Osteoblast (primary cell): ENCODE measurements around the gene SPECC1. TPM values are rescaled to one million over a fixed set of nuclear protein-coding genes. Genes with fewer than 3 reads are reported as not detected.
"Not testable (repeated sequence)": the region's sequence is repeated elsewhere in the genome, so short reads cannot be mapped to it uniquely, and the experiment has no call there.

ENCODE experiments used
- DNase-seq: peaks from one replicate; pipeline ENCODE4 v3.0.0; 2011; ENCODE audit warnings: low spot score, mixed read lengths; ENCODE audit not compliant: insufficient read length; ENCODE audit errors: missing footprints
- H2AFZ ChIP-seq: 2 replicates; pipeline ENCODE4 v1.6.0; 2011; ENCODE audit warnings: mild to moderate bottlenecking, low read length
- H3K27ac ChIP-seq: 2 replicates; pipeline ENCODE4 v1.5.1; 2011; ENCODE audit warnings: mild to moderate bottlenecking, low read depth, low read length, moderate library complexity
- H3K27me3 ChIP-seq: 2 replicates; pipeline ENCODE4 v1.6.0; 2012; ENCODE audit warnings: mild to moderate bottlenecking, control low read depth, inconsistent platforms, low read length, moderate library complexity; ENCODE audit not compliant: insufficient read depth
- H3K36me3 ChIP-seq: 2 replicates; pipeline ENCODE4 v1.5.1; 2011; ENCODE audit warnings: mild to moderate bottlenecking, low read length, control low read depth, moderate library complexity; ENCODE audit not compliant: insufficient read depth
- H3K4me1 ChIP-seq: 2 replicates; pipeline ENCODE4 v1.5.1; 2011; ENCODE audit warnings: mild to moderate bottlenecking, low read length, control low read depth, moderate library complexity; ENCODE audit not compliant: insufficient read depth
- H3K4me2 ChIP-seq: 2 replicates; pipeline ENCODE4 v1.6.0; 2011; ENCODE audit warnings: mild to moderate bottlenecking, low read length; ENCODE audit not compliant: insufficient read depth
- H3K4me3 ChIP-seq: fragments of 200-600 bp; sonication (generic); 3 replicates; pipeline ENCODE4 v1.5.1; 2012; ENCODE audit warnings: mild to moderate bottlenecking, low read length, inconsistent platforms; ENCODE audit not compliant: insufficient read depth
- H3K79me2 ChIP-seq: 2 replicates; pipeline ENCODE4 v1.6.0; 2012; ENCODE audit warnings: mild to moderate bottlenecking, low read length, control low read depth, inconsistent platforms; ENCODE audit not compliant: insufficient read depth
- H3K9me3 ChIP-seq: 2 replicates; pipeline ENCODE4 v1.5.1; 2011; ENCODE audit warnings: low read depth, low read length, control low read depth
- H4K20me1 ChIP-seq: 2 replicates; pipeline ENCODE4 v1.6.0; 2012; ENCODE audit warnings: mild to moderate bottlenecking, low read length, control low read depth; ENCODE audit not compliant: insufficient read depth
- CTCF ChIP-seq: IDR thresholded peaks from 2 replicates; pipeline ENCODE4 v1.5.1; 2011; ENCODE audit warnings: mild to moderate bottlenecking, low read depth, low read length, moderate library complexity; ENCODE audit errors: extremely low read depth
- total RNA-seq: library from RNA; depleted of rRNA; stranded (reverse); fragments of >200 nt; gene quantifications from 2 replicates; pipeline ENCODE4 v1.2.3, GENCODE V29; 2012

The SPECC1 gene
- total RNA-seq, 1 donor: 155 TPM

- Histone ChIP-seq H3K36me3 (peaks cover 30% of the 10 kb centered on the region), H4K20me1 (no peaks in the 10 kb centered on the region), H3K9me3 (no peaks in the 10 kb centered on the region), H3K27ac (no peak overlapping the region), H3K4me3 (no peak overlapping the region), H3K27me3 (no peaks in the 10 kb centered on the region), H2AFZ (no peak overlapping the region), H3K79me2 (no peaks in the 10 kb centered on the region), H3K4me2 (no peak overlapping the region), H3K4me1 (no peaks in the 10 kb centered on the region)
- no peak for DNase-seq
- TF ChIP-seq CTCF: no peak
These were observed 227.5 kb downstream of the SPECC1 start for GRCh38 chr17:20236578-20237227.

GRCh38 chr17:20239776-20240175 lies 230.6 kb downstream of the SPECC1 start:
- not testable (repeated sequence) for H3K27me3 ChIP-seq, H3K4me3 ChIP-seq, H3K27ac ChIP-seq, H3K36me3 ChIP-seq, H3K79me2 ChIP-seq, H4K20me1 ChIP-seq, H3K9me3 ChIP-seq, H3K4me1 ChIP-seq, H2AFZ ChIP-seq, DNase-seq, H3K4me2 ChIP-seq

GRCh38 chr17:20241855-20242254 lies 232.7 kb downstream of the SPECC1 start:
- no peak for DNase-seq
- no peak overlapping the region for H2AFZ ChIP-seq
- no peaks in the 10 kb centered on the region for H3K79me2 ChIP-seq
- no peaks in the 10 kb centered on the region for H3K9me3 ChIP-seq
- H3K4me3 ChIP-seq: no peak overlapping the region
- H3K4me1 ChIP-seq: no peaks in the 10 kb centered on the region
- no peaks in the 10 kb centered on the region for H4K20me1 ChIP-seq
- no peak for TF ChIP-seq CTCF
- H3K36me3 ChIP-seq: peaks cover 5% of the 10 kb centered on the region
- no peak overlapping the region for H3K27ac ChIP-seq
- H3K27me3 ChIP-seq: no peaks in the 10 kb centered on the region
- H3K4me2 ChIP-seq: no peak overlapping the region

- no peak for DNase-seq
These were observed 233.1 kb downstream of the SPECC1 start for GRCh38 chr17:20242271-20242670.

More at GRCh38 chr17:20242271-20242670, 233.1 kb downstream of the SPECC1 start:
- H3K4me1 ChIP-seq: no peaks in the 10 kb centered on the region
- no peak for TF ChIP-seq CTCF
- H3K4me2 ChIP-seq: no peak overlapping the region
- no peak overlapping the region for H3K4me3 ChIP-seq
- H4K20me1 ChIP-seq: no peaks in the 10 kb centered on the region
- H3K27me3 ChIP-seq: no peaks in the 10 kb centered on the region
- H3K79me2 ChIP-seq: no peaks in the 10 kb centered on the region
- H2AFZ ChIP-seq: no peak overlapping the region
- H3K27ac ChIP-seq: no peak overlapping the region
- peaks cover 9% of the 10 kb centered on the region for H3K36me3 ChIP-seq
- H3K9me3 ChIP-seq: no peaks in the 10 kb centered on the region
